ENCODE measurements around the gene CXCL13.

DNA sequence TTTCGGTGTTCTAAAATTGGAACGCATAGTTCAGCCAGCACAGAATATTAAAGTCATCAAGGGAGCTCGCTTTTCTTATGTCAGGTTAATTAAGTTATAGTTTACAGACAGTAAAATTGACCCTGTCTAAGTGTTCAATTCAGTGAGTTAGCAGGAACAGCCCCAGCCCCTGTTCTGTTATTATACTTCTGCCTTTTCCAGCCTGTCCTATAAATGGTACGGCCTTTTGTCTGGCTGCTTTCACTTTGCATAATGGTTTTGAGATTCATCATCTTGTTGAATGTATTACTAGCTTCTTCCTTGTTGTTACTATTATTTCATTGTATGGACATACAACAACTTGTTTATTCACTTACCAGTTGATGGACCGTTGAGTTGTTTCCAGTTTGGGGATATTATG lies 9.5 kb downstream of the CXCL13 start:
- TF ChIP-seq, protein P1, sequence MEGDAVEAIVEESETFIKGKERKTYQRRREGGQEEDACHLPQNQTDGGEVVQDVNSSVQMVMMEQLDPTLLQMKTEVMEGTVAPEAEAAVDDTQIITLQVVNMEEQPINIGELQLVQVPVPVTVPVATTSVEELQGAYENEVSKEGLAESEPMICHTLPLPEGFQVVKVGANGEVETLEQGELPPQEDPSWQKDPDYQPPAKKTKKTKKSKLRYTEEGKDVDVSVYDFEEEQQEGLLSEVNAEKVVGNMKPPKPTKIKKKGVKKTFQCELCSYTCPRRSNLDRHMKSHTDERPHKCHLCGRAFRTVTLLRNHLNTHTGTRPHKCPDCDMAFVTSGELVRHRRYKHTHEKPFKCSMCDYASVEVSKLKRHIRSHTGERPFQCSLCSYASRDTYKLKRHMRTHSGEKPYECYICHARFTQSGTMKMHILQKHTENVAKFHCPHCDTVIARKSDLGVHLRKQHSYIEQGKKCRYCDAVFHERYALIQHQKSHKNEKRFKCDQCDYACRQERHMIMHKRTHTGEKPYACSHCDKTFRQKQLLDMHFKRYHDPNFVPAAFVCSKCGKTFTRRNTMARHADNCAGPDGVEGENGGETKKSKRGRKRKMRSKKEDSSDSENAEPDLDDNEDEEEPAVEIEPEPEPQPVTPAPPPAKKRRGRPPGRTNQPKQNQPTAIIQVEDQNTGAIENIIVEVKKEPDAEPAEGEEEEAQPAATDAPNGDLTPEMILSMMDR (IDR thresholded peaks at IDR 0.05), result no peak
- no peak for TF ChIP-seq POLR2A (IDR thresholded peaks at IDR 0.05)
